SHP77 (cell line): ENCODE data around the gene UGCG.
A peak's percentile ranks its signal among the peaks of the same experiment; 100 is the strongest.
"Not testable (repeated sequence)": the region's sequence is repeated elsewhere in the genome, so short reads cannot be mapped to it uniquely, and the experiment has no call there.

Experiments
- DNase-seq, 2 experiments: peaks; one replicate each; lab custom pipeline; 2025; lab: John Stamatoyannopoulos, UW

Gene UGCG

DNA sequence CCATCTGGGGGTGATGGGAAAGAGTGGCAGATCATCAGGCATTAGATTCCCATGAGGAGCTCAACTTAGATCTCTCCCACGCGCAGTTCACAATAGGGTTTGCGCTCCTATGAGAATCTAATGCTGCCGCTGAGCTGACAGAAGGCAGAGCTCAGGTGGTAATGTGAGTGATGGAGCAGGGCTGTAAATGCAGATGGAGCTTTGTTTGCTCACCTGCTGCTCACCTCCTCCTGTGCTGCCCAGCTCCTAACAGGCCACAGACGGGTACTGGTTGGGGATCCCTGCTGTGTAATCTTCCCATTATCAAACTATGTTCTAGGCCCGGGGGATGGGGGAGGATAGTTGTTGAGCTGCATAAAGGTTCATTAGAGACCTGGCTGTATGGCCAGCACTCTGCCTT, 58.4 kb downstream of the UGCG start:
- DNase-seq: peak; percentile 92 to 95

DNA sequence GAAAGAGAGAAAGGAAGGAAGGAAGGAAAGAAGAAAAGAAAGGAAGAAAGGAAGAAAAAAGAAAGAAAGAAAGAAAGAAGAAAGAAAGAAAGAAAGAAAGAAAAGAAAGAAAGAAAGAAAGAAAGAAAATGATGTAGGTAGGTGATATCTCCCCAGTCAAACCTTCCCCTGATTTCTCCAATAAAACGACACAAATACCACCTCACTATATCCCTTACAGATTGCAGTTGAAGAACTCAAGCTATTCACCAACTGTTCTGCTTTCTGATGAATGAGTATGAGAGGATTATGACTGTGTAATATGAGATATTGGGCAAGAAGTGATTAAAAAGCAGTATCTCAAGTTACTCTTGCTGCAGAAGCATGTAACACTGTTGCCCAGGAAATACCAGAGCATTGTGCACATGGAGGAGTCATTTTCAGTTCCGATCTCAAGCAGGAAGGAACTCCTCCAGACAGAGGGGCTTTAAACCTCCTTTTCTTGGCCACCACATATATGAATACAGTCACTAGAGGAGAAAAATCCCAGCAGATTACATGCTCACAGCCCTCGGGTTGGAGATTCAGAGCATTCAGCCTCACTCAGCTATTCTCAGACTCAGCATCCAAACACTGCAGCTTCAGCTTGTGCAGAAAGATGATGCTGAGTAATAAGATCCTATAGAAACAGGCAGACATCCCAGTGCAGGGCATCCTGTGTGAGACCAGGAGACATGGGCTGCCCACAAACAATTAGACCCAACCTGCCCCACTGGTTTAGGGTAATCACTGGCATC, 61.4 kb downstream of the UGCG start:
- no peak for DNase-seq

DNA sequence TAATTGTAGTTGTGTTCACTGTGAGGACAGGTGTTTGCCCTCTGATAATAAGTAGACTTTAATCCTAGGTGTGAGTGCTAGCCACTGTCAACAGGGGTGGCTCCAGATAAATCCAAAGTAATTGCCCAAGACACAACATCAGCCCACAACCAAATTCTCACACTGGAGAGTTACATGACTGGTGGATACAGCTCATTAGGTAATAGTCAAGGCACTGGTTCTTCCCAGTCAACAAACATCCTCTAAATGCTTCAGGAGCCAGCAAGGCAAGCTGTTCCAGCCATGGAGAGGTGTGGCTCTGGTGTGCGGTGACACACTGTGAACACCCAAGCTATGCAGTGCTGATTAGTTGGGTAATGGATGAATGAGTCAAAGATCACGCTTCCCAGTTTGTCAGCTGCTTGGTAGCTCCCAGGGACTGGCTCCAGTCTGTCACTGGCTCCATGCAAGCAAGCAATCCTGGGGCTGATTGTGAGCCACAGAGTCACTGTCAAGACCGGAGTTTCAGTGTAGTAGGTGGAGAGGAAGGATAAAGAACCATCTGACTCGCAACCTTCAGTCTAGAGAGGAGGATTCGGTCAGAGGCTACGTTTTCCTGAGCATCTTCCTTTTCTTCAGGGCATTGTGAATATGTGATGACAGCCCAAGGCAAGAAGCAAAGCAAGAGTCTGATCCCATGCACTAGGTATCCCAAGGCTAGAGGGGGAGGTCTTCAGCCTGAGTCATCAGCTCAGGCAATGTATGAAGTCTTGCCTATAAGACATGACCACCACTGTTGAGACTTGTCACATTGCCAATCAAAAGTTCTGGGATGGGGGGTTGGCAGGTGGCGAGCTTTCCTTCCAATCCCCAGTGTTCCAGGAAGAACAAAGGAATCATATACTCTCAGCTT, 63.1 kb downstream of the UGCG start:
- peak; percentile 25 to 63 for DNase-seq

DNA sequence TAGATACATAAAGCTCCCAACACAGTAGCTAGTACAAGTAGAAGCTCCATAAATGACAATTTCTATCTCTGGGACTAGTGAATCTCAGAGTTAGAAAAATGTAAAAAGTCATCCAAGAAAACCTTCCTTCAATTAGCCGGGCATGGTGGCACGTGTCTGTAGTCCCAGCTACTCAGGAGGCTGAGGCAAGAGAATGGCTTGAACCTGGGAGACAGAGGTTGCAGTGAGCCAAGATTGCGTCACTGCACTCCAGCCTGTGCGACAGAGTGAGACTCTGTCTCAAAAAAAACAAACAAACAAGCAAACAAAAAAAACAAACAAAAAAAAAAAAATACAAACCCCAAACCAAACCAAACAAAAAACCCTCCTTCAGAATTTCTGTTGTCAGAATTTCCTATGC, 63.9 kb downstream of the UGCG start:
- not testable (repeated sequence) for DNase-seq

DNA sequence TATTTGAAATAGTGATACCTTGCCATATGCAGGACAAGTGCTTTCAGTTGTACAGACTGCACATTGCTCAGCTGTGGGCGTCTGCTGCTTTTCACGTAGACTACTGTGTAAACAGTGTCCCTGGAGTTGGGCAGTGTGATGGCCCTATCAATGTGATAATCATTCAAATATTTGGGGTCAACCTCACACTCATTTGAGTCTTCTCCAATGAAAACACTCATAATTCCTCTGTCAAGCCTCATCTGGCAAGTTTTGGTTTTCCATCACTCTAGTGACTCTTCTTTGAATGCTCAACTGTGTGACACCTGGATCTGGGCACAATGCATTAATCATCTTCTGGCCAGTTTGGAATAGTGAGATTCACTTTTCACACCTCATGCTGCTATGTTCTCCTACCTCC, 64.4 kb downstream of the UGCG start:
- DNase-seq: peak; percentile 88 to 92

DNA sequence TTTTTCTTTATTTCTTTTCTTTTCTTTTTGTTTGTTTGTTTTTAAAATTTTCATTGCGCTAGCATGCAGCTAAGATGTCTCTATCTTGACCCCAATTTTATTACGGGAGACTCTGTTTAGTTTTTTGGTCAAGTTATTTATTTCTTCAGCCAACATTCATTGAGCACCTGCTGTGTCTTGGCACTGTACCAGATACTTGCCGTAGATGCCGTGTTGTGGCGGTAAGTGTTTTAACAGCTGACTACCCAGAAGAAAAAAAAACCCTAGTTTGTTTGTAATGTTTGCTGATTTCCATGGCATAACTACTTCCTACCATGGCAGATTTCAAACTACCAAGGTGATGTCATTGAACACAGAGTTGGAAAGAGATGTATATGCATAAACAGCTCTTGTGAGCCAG, 65.0 kb downstream of the UGCG start:
- DNase-seq: peak; percentile 92 to 95

DNA sequence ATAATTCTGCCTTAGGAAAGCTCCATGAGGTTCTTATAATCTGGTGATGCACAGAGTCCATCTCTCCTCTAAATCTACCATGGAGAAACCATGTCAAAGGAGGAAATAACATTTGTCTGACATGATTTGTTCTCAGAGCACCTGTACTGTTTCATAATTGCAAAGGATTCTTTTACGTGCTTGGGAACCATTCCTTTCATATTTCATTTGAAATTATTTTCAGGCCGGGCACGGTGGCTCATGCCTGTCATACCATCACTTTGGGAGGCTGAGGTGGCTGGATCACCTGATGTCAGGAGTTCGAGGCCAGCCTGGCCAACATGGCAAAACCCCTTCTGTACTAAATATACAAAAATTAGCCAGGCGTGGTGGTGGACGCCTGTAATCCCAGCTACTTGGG, 65.4 kb downstream of the UGCG start:
- DNase-seq: no peak

DNA sequence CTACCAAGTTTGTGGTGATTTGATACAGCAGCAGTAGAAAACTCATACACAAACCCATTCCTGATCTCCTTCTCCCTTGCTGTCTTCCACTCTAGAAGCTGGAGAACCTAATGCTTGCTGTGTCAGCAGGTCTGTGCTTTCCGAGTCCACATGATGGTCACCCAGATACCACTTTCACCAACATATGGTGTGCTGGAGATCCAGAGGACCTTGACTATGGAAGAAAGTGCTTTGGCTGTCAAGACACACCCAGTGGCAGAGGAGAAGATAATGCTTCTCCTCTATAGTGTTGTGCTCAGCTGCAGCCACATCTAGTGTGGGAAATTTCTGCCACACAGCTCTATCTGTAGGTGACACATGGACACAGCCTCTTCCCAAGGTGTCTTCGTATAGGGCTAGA, 67.4 kb downstream of the UGCG start:
- no peak for DNase-seq

DNA sequence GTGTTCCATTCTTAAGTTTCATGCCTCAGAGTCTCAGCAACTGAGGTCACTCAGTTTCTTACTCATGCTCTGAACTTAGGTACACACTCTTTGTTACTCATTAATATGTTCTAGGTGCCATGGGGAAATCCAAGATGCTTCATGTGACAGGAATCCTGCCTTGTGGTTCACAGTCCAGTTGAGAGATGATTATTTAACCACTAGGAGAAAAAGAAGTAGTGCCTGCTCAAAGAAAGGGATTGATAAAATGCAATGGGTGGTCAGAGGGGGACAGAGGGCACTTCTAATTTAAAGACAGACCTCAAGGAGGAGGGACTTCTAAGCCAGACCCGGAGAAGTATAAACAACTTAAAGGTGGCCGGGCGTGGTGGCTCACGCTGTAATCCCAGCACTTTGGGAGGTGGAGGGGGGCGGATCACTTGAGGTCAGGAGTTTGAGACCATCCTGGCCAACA, 69.0 kb downstream of the UGCG start:
- no peak for DNase-seq

DNA sequence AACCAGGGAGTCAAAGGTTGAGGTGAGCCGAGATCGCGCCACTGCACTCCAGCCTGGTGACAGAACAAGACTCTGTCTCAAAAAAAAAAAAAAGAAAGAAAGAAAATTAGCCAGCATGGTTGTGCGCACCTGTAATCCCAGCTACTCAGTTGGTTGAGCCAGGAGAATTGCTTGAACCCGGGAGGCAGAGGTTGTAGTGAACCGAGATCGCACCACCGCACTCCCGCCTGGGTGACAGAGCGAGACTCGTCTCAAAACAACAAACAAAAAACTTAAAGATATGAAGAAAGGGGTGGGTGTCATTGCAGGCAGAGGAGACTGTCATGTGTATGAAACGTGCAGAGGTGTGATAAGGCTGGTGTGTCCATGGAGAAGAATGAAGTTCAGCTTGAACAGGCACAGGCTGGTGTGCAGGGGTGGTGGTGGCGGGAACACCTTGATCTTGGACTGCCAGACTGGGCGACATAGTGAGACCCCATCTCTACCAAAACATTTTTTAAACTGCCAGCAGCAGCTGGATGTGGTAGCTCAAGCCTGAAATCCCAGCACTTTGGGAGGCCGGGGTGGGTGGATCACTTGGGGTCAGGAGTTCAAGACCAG, 69.6 kb downstream of the UGCG start:
- no peak for DNase-seq

DNA sequence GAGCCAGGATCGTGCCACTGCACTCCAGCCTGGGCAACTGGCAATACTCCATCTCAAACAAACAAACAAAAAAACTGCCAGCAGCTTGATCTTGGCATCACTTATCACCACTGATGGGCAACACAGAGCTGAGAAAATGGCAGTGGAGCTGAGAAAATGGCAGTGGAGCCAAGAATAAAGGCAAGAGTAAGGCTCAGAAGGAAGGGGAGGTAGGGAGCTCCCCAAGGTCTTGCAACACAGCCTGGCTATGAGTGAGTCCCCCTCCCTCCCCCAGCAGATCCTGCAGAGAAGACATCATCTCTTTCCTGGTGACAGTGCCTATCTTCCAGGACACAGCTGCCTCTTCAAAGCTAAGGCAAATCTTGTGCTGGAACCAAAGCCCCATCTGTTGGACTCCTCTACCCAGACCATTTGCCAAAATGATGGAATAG, 70.3 kb downstream of the UGCG start:
- DNase-seq: no peak

DNA sequence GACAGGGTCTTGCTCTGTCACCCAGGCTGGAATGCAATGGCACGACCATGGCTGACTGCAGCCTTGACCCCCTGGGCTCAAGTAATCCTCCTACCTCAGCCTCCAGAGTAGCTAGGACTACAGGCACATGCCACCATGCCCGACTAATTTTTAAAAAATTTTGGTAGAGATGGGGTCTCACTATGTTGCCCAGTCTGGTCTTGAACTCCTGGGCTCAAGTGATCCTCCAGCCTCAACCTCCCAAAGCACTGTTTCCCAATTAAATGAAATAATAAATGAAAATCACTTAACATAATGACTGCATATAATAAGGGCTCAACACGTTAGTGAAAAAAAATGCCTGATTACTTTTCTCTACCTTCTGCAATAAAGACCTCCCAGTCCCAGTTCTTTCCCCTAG, 71.0 kb downstream of the UGCG start:
- no peak for DNase-seq

DNA sequence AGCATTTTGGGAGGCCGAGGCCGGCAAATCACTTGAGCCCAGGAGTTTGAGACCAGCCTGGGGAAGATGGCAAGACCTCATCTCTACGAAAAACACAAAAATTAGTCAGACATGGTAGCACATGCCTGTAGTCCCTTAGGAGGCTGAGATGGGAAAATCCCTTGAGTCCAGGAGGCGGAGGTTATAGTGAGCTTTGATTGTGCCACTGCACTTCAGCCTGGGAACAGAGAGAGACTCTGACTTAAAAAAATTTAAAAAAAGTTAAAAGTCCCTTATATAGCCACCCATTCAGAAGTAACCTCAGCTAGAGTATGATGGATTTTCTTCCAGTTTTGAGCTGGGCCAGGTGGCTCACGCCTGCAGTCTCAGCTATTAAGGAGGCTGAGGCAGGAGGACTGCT, 72.4 kb downstream of the UGCG start:
- DNase-seq: no peak

DNA sequence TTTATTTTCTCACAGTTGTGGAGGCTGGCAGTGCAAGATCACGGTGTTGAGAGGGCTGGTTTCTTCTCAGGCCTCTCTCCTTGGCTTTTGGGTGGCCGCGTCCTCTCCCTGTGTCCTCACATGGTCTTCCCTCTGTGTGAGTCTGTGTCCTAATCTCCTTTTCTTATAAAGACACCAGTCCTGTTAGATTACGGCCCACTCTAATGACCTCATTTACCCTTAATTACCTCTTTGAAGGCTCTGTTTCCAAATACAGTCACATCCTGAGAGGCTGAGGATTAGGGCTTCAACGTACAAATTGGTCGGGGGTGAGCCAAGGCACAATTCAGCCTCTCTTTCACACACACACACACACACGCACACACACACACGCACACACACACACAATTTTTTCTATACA, 73.0 kb downstream of the UGCG start:
- no peak for DNase-seq

DNA sequence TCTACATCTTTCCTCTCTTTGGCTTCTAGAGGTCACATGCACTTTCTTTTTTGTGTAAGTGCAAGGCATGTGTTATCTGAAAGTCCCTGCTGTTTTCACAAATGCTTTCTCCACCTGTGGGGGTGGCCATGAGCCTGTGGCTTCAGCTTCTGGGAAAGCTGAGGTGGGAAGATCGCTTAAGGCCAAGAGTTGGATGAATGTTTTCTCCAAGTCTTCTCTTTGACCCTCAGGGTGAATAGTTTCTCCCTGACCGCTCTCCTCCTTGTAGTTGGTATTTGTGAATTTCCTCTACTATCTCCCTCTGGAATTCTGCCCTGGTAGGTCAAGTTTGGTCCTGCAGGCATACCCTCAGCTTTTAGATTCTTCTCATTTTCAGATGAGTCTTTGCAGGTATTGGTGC, 74.2 kb downstream of the UGCG start:
- DNase-seq: no peak

DNA sequence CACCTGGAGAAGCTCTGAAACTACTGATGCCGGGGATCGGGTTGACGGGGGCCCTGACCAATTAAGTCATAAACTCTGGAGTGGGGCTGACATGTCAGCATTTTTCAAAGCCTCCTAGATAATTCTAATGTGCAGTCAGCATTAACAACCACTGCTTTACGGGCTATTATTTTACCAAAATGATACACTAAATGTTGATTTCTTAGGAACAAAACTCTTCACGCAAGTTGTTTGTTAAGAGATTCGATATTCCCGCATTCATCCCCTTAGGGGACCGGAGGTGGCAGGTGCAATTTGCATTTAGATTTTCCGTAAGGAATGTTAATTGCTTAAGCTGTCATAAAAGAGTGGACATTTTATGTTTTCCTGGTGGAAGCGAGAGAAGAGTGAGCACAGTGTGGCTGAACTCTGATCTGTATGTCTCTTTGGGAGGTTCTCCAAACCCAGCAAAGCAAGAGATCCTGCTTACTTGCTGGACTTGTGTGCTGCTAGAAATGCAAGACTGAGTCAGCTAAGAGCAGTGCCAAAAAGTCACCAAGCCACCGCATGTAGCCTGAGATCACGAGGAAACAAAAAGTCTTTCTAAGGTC, 77.6 kb downstream of the UGCG start:
- DNase-seq: peak; percentile 35 to 62

DNA sequence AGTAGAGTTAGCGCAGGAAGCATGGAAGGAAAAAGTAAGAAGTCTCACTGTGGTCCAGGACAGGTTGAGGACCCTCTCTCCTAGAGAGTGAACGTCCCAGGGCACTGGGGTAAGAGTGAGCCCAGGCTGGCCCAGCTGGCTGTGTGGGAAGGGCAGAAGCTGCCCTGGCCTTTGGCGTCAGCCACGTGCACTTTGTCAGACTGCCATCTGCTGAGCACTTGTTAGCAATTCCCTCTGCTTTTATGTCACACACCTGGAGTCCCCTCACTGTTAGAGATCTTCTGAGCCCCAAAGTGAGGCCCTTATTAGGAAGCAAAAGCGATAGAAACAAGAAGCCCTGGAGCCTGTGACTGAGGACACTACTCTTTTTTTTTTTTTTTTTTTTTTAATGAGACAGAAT, 79.1 kb downstream of the UGCG start:
- DNase-seq: peak; percentile 58 to 85

DNA sequence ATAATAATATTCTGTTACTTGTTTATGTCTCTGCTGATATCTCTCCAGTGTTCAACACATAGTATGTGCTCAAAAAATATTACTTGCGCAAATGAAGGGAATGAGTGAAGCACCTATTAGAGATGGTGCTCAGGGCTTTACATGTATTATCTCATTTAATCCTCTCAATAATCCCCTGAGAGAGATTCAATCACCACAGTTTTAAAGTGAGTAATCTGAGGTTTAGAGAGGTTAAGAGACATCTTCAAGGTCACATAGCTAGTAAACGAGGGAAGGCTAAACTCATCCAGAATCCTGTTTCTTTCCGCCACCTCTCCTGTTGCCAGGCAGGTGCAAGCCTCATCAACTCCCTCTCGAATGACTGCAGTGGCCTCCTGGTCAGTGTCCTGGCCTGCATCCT, 82.0 kb downstream of the UGCG start:
- DNase-seq: no peak

DNA sequence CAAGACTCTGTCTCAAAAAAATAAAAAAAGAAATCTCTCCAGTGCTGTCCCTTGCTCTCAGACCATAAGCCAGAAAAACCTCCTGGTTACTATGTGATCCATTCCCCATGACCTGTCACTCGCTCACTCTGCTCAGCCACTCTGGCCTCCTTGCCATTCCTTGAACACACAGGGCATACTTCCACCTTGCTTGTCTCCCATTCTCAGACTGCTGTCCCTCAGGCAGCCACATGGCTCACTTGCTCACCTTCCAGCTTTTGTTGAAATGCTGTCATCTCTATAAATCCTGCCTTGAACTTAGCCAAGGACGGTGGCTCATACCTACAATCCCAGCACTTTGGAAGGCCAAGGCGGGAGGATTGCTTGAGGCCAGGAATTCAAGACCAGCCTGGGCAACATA, 82.9 kb downstream of the UGCG start:
- DNase-seq: no peak

DNA sequence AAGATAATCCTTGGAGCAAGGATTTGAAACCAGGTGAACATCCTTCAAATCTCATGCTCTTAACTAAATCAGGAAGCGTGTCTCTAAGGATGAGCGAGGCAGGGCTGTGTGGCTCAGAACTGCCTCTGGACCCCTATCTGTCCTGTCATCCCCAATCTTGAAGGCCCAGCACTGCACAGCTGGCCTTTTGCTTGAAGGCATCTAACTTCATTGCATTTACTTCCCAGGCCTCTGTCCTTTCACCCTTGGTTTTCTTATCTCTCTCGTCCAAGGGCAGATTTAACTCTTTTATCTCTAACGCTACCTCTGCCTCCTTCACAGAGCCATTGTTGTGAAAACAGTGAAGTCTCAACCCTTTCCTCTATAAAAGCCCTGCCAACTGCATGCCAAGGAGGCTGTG, 83.8 kb downstream of the UGCG start:
- DNase-seq: no peak

DNA sequence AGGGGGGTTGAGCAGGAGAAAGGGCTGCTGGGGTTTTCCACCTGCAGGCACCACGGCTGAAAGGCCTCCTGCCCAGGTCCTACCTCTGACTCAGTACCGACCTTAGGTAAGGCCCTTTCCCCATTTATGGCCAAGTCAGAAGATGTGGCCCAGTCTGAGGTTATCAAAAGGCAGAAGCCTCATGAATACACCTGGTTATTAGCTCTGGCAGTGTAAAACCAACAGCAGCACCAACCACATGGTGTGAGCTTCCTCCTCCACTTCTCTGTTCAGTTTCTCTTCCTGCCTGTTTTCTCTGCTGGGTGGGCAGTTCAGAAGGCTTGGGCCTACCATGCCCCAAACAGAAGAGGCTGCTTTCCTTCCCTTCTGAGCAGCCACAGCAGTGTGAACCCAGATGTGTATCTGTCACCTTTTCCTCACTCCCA, 86.9 kb downstream of the UGCG start:
- no peak for DNase-seq

DNA sequence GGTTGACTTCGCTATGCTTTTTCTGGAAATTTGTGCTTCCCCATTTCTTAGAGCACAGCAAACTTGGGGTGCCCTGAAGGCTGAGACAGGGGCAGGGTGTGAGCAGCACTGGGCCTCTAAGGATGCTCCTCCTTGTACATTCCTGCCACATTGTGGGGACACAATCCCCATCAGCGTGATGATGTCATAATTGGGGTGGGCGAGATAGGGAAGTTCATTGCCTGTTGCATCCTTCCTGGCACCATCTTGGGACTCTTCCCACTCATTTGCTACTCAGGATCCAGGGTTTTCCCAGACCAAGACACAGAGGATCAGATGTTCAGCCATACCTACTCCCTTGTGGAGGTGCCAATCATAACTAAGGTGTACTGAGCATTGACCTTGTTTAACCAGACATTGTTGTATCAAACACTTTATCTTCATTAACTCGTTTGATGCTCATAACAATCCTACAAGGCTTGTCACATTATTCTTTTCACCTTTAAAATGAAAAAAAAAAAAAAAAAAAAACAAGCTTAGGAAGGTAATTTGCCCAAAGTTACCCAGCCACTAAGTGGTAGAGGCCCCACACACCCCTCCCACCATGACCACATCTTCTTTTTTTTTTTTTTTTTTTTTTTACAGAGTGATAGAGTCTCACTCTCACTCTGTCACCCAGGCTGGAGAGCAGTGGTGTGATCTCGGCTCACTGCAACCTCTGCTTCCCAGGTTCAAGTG, 87.6 kb downstream of the UGCG start:
- no peak for DNase-seq
